ENCODE data around the gene RBM38. TPM values are rescaled to one million over a fixed set of nuclear protein-coding genes. Genes with fewer than 3 reads are reported as not detected.

RBM38 gene
- total and polyA plus RNA-seq, 9 of the 15 experiments (the other 6 are each of a cell fraction or from before 2014, with no cell fraction given) = 0.28 to 82.4 (median 33.2) TPM

DNA sequence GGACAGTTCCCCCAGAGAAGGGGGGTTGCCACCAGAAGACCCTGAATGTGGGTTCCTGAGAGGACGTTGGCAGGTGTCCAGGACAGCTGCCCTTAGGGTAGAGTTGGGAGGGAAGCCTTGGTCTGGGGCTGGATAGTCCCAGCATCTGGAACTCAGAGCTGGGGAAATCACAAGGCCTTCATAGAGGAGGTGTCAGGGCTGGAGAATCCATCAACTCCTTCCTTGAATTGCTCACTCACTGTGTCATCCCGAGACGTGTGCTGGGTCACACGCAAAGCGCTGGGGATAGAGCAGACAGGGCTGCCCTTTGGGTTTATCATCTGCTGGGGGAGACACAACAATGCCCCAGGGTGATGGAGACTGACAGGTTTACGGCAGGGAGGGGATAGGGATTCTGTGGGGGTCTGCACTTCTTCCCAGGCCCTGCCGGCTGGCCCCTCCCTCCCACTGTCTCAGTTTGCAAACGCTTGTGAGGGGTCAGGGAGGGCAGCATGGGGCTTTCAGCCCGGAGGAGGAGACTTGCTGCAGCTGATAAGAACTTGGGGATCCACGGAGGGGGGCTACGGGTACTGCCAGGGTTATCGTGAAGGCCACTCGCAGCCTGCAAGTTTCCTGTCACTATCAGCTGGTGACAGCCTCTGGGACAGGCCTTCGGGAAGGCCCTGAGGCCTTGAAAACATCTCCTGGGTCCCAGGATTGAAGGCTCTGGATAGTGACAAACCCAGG lies 18.6 kb downstream of the RBM38 start (continued):
- TF ChIP-seq, protein P1, sequence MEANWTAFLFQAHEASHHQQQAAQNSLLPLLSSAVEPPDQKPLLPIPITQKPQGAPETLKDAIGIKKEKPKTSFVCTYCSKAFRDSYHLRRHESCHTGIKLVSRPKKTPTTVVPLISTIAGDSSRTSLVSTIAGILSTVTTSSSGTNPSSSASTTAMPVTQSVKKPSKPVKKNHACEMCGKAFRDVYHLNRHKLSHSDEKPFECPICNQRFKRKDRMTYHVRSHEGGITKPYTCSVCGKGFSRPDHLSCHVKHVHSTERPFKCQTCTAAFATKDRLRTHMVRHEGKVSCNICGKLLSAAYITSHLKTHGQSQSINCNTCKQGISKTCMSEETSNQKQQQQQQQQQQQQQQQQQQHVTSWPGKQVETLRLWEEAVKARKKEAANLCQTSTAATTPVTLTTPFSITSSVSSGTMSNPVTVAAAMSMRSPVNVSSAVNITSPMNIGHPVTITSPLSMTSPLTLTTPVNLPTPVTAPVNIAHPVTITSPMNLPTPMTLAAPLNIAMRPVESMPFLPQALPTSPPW (CRISPR knock-in tag; IDR thresholded peaks at IDR 0.05) = peak; percentile 100
- peak; percentile 27; the same call in 1 of the 2 replicates for TF ChIP-seq ZNF316 (IDR thresholded peaks at IDR 0.05)
- TF ChIP-seq RCOR1 (IDR thresholded peaks at IDR 0.05; ENCODE audit: borderline replicate concordance in 1 of 2, low read depth in 2 of 2, low read length in 2 of 2) = peak in 1 of 2 experiments; percentile 82; a peak in 3 of 4 replicates
- peak; percentile 59 for TF ChIP-seq C11orf30 (IDR thresholded peaks at IDR 0.05; ENCODE audit: low read depth)
- TF ChIP-seq SAP30 (IDR thresholded peaks at IDR 0.05; ENCODE audit: borderline replicate concordance, insufficient read depth, low read depth, low read length, poor library complexity, severe bottlenecking) = peak; percentile 47
- TF ChIP-seq ZNF274 (IDR thresholded peaks at IDR 0.05; ENCODE audit: borderline replicate concordance, low read depth, low read length) = no peak
- no peak for TF ChIP-seq ATF1 (CRISPR knock-in tag; IDR thresholded peaks at IDR 0.05)
- TF ChIP-seq ATF1 (tag; IDR thresholded peaks at IDR 0.05) = peak; percentile 84
- no peak for TF ChIP-seq PRPF4 (IDR thresholded peaks at IDR 0.05; ENCODE audit: insufficient read depth, low read depth, low read length, poor library complexity, severe bottlenecking)
- TF ChIP-seq HDAC8 (tag; IDR thresholded peaks at IDR 0.05) = no peak
- TF ChIP-seq, protein P2, sequence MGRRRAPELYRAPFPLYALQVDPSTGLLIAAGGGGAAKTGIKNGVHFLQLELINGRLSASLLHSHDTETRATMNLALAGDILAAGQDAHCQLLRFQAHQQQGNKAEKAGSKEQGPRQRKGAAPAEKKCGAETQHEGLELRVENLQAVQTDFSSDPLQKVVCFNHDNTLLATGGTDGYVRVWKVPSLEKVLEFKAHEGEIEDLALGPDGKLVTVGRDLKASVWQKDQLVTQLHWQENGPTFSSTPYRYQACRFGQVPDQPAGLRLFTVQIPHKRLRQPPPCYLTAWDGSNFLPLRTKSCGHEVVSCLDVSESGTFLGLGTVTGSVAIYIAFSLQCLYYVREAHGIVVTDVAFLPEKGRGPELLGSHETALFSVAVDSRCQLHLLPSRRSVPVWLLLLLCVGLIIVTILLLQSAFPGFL (CRISPR knock-in tag; IDR thresholded peaks at IDR 0.05) = no peak
- TF ChIP-seq, protein P3, sequence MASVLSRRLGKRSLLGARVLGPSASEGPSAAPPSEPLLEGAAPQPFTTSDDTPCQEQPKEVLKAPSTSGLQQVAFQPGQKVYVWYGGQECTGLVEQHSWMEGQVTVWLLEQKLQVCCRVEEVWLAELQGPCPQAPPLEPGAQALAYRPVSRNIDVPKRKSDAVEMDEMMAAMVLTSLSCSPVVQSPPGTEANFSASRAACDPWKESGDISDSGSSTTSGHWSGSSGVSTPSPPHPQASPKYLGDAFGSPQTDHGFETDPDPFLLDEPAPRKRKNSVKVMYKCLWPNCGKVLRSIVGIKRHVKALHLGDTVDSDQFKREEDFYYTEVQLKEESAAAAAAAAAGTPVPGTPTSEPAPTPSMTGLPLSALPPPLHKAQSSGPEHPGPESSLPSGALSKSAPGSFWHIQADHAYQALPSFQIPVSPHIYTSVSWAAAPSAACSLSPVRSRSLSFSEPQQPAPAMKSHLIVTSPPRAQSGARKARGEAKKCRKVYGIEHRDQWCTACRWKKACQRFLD (CRISPR knock-in tag; IDR thresholded peaks at IDR 0.05) = no peak
- TF ChIP-seq, protein P4, sequence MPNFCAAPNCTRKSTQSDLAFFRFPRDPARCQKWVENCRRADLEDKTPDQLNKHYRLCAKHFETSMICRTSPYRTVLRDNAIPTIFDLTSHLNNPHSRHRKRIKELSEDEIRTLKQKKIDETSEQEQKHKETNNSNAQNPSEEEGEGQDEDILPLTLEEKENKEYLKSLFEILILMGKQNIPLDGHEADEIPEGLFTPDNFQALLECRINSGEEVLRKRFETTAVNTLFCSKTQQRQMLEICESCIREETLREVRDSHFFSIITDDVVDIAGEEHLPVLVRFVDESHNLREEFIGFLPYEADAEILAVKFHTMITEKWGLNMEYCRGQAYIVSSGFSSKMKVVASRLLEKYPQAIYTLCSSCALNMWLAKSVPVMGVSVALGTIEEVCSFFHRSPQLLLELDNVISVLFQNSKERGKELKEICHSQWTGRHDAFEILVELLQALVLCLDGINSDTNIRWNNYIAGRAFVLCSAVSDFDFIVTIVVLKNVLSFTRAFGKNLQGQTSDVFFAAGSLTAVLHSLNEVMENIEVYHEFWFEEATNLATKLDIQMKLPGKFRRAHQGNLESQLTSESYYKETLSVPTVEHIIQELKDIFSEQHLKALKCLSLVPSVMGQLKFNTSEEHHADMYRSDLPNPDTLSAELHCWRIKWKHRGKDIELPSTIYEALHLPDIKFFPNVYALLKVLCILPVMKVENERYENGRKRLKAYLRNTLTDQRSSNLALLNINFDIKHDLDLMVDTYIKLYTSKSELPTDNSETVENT (CRISPR knock-in tag; IDR thresholded peaks at IDR 0.05) = no peak
- TF ChIP-seq FOXK2 (conservative IDR thresholded peaks at IDR 0.05 in 1 of 2, IDR thresholded peaks at IDR 0.05 in 1 of 2; ENCODE audit: low read depth in 2 of 2) = peak; percentile 17 to 64; a peak in 3 of 4 replicates
- no peak for TF ChIP-seq JUNB (CRISPR knock-in tag; conservative IDR thresholded peaks at IDR 0.05)
- peak; percentile 25 to 27; a peak in 2 of 4 replicates for TF ChIP-seq RAD21 (CRISPR knock-in tag; conservative IDR thresholded peaks at IDR 0.05 in 1 of 2, IDR thresholded peaks at IDR 0.05 in 1 of 2)
- TF ChIP-seq POLR2AphosphoS5 (IDR thresholded peaks at IDR 0.05; ENCODE audit: control insufficient read depth, insufficient read depth, low read depth, low read length) = peak; percentile 86
- TF ChIP-seq ZNF561 (CRISPR knock-in tag; conservative IDR thresholded peaks at IDR 0.05) = no peak
- TF ChIP-seq POLR3G (IDR thresholded peaks at IDR 0.05; ENCODE audit: extremely low read depth, insufficient read length, insufficient replicate concordance) = no peak
